Activated CD8-positive, alpha-beta T cell treated with anti-CD3 and anti-CD28 coated beads for 36 hours (primary cell): ENCODE results near the gene PADI3. TPM values are rescaled to one million over a fixed set of nuclear protein-coding genes. Genes with fewer than 3 reads are reported as not detected.

ENCODE experiments used
- ATAC-seq: fragments of 200-7000 bp; cut with Tn5 transposase; one replicate; pipeline ENCODE4 v1.10.0; 2021; ENCODE audit warnings: mild to moderate bottlenecking, moderate library complexity
- CTCF ChIA-PET: fragments of 350-600 bp; sonication (Branson Sonifier 250); formaldehyde crosslinking; loops from one replicate; lab custom pipeline; 2021; ENCODE audit warnings: antibody characterized with exemption; lab: Charles Lee
- POLR2A ChIA-PET: fragments of 350-600 bp; sonication (Branson Sonifier 250); formaldehyde crosslinking; loops from one replicate; lab custom pipeline; 2021; ENCODE audit warnings: antibody characterized with exemption; lab: Charles Lee
- DNase-seq: peaks from one replicate; pipeline ENCODE4 v3.0.0-alpha.2; 2020
- H3K27ac Mint-ChIP-seq: one replicate; pipeline ENCODE4 v1.8.0; 2021; ENCODE audit warnings: mild to moderate bottlenecking, mixed read lengths
- H3K27me3 Mint-ChIP-seq: one replicate; pipeline ENCODE4 v1.8.0; 2021; ENCODE audit warnings: mixed read lengths
- H3K36me3 Mint-ChIP-seq: one replicate; pipeline ENCODE4 v1.8.0; 2021; ENCODE audit warnings: low read depth, mixed read lengths
- H3K4me1 Mint-ChIP-seq: one replicate; pipeline ENCODE4 v1.8.0; 2021; ENCODE audit warnings: low read depth, mixed read lengths
- H3K4me3 Mint-ChIP-seq: one replicate; pipeline ENCODE4 v1.8.0; 2021; ENCODE audit warnings: mild to moderate bottlenecking, moderate library complexity, mixed read lengths
- H3K9me3 Mint-ChIP-seq: one replicate; pipeline ENCODE4 v1.8.0; 2021; ENCODE audit warnings: mixed read lengths
- CTCF ChIP-seq: fragments of 200-600 bp; IDR thresholded peaks from one replicate; pipeline ENCODE4 v1.8.0; 2022; ENCODE audit warnings: antibody characterized with exemption, mild to moderate bottlenecking
- intact Hi-C: fragments of 100-400 bp; cut with micrococcal nuclease; formaldehyde crosslinking; loops from one replicate; pipeline ENCODE4 v1.10.0; 2022
- total RNA-seq, 2 experiments: library from RNA; stranded (reverse); gene quantifications; one replicate each; pipeline ENCODE4 v1.2.3, GENCODE V29; 2021

Gene PADI3
- total RNA-seq, 2 experiments from 2014 or later = not detected

- DNase-seq = no peak
- no peak for ATAC-seq
- Mint-ChIP-seq H3K4me3 (no peak overlapping the region), H3K27me3 (peaks cover 52% of the 10 kb centered on the region), H3K27ac (no peak overlapping the region), H3K9me3 (no peaks in the 10 kb centered on the region), H3K36me3 (no peaks in the 10 kb centered on the region), H3K4me1 (peaks cover 34% of the 10 kb centered on the region)
- ChIA-PET CTCF (interaction anchor here (2.0 kb wide), 1 partner anchor 81 kb away, joined by 13 read pairs; no protein-coding TSS in a partner anchor), POLR2A (interaction anchor here (1.3 kb wide), 1 partner anchor 14 kb away, joined by 3 read pairs; no protein-coding TSS in a partner anchor)
- intact Hi-C loops = no loop called here
- TF ChIP-seq CTCF = no peak
Measured at GRCh38 chr1:17207046-17207445, 41.9 kb upstream of the PADI3 start.

GRCh38 chr1:17207540-17207939, 41.4 kb upstream of the PADI3 start:
- CTCF ChIA-PET = interaction anchor here (1.1 to 2.0 kb wide), 2 partner anchors 29 to 82 kb away, joined by 3 to 13 read pairs; no protein-coding TSS in a partner anchor
- H3K4me3 Mint-ChIP-seq = no peak overlapping the region
- POLR2A ChIA-PET = interaction anchor here (1.3 kb wide), 1 partner anchor 15 kb away, joined by 3 read pairs; no protein-coding TSS in a partner anchor
- no peaks in the 10 kb centered on the region for H3K36me3 Mint-ChIP-seq
- H3K27me3 Mint-ChIP-seq = peaks cover 54% of the 10 kb centered on the region
- DNase-seq = no peak
- peak; percentile 14 for ATAC-seq
- intact Hi-C loops = no loop called here
- H3K4me1 Mint-ChIP-seq = peaks cover 35% of the 10 kb centered on the region
- no peak for TF ChIP-seq CTCF
- H3K27ac Mint-ChIP-seq = peak overlapping the region; percentile 58
- no peaks in the 10 kb centered on the region for H3K9me3 Mint-ChIP-seq

- H3K36me3 Mint-ChIP-seq = no peaks in the 10 kb centered on the region
- POLR2A ChIA-PET = interaction anchor here (1.3 kb wide), 1 partner anchor 15 kb away, joined by 3 read pairs; no protein-coding TSS in a partner anchor
- H3K4me1 Mint-ChIP-seq = peaks cover 36% of the 10 kb centered on the region
- ATAC-seq = peak; percentile 96
- CTCF ChIA-PET = interaction anchor here (1.1 to 2.0 kb wide), 2 partner anchors 29 to 82 kb away, joined by 3 to 13 read pairs; no protein-coding TSS in a partner anchor
- intact Hi-C loops = no loop called here
- H3K27ac Mint-ChIP-seq = peak overlapping the region; percentile 58
- no peaks in the 10 kb centered on the region for H3K9me3 Mint-ChIP-seq
- H3K27me3 Mint-ChIP-seq = peaks cover 53% of the 10 kb centered on the region
- peak; percentile 89 for DNase-seq
- no peak for TF ChIP-seq CTCF
- no peak overlapping the region for H3K4me3 Mint-ChIP-seq
Measured at GRCh38 chr1:17207966-17208418, 40.9 kb upstream of the PADI3 start.

- POLR2A ChIA-PET = no interaction called here
- no peak overlapping the region for H3K27ac Mint-ChIP-seq
- CTCF ChIA-PET = interaction anchor here (1.1 kb wide), 1 partner anchor 28 kb away, joined by 3 read pairs; no protein-coding TSS in a partner anchor
- no peaks in the 10 kb centered on the region for H3K36me3 Mint-ChIP-seq
- intact Hi-C loops = no loop called here
- H3K4me1 Mint-ChIP-seq = peaks cover 41% of the 10 kb centered on the region
- H3K4me3 Mint-ChIP-seq = no peak overlapping the region
- no peaks in the 10 kb centered on the region for H3K9me3 Mint-ChIP-seq
- peaks cover 53% of the 10 kb centered on the region for H3K27me3 Mint-ChIP-seq
- ATAC-seq (no peak), DNase-seq (no peak)
- no peak for TF ChIP-seq CTCF
Measured at GRCh38 chr1:17208546-17208945, 40.4 kb upstream of the PADI3 start.

DNA sequence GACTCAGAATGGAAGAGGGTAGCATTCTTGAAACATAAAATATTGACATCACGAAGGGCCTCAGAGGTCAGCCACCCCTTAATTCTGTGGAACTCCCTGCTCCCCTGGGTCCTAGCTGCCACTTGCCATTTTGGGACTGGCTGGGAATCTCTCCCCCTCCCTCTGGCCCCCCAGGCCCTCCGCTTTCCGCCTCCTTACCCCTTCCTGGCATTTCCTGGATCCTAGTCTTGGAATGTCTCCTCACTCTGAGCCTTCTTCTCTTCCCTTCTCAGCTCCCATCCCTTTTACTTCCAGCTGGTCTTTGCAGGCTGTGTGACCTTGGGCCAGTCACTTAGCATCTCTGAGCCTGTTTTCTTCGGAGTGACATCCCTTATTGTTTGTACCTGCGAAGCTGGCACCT, 39.5 kb upstream of the PADI3 start:
- Mint-ChIP-seq H3K27ac (no peak overlapping the region), H3K27me3 (peaks cover 53% of the 10 kb centered on the region), H3K36me3 (no peaks in the 10 kb centered on the region), H3K4me3 (no peak overlapping the region), H3K4me1 (peaks cover 45% of the 10 kb centered on the region), H3K9me3 (no peaks in the 10 kb centered on the region)
- ChIA-PET POLR2A (no interaction called here), CTCF (interaction anchor here (1.0 to 1.2 kb wide), 2 partner anchors 28 to 84 kb away, joined by 3 read pairs; no protein-coding TSS in a partner anchor)
- no peak for TF ChIP-seq CTCF
- DNase-seq (no peak), ATAC-seq (no peak)
- intact Hi-C loops = no loop called here
